ENCODE data around the gene ADPRH.
A peak's percentile ranks its signal among the peaks of the same experiment; 100 is the strongest.

The ADPRH gene

DNA sequence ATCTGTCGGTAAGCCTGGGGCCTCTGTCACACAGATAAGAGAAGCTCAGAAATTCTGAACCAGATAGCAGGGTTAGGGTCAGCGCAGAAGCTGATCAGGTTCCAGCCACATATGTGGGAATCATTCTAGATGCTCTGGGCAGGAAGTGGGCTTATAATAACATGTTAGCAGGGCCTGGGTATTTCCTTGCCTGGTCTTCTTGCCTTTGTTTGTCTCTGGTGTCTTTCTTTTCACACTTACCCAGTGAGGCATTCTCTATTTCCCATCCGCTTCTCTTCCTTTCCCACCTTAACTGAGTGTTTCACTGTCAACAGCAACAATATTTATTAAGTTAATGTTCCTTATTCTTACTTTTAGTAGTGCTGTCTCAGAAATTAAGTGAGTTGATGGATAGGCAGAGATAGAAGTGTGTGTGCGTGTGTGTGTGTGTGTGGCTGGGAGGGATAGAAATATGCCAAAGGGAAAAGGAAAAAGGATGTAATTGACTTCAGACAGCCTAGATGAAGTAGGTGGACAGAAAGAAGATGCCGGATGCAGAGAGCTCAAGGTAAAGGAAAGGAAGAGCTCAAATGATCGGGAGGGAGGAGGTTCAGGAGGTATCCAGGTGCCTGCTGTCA, 20.4 kb downstream of the ADPRH start:
- Mint-ChIP-seq H3K4me3 (no peak overlapping the region), H3K9me3 (no peaks in the 10 kb centered on the region), H3K4me1 (peaks cover 56% of the 10 kb centered on the region), H3K27ac (peak overlapping the region; percentile 2 to 55), H3K27me3 (no peaks in the 10 kb centered on the region)
- no peak for ATAC-seq
- no peak for DNase-seq

DNA sequence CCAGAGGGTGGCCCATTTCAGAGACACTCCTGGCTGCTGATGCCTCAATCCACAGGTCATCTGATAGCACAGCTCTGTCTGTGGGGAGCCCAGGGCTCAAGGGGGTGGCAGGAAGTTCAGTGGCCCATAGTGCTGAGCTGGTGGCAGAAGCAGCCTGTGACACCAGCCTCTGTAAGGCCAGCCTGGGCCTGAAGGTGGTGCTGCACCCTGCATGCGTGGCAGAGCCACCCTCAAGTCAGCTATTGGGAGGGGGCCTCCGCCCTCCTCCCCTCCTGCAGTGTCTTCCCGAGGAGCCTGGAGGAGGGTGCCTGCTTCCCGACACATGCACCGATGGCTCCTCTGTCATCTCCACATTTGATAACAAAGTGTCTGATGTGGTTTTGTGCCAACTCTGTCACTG, 21.4 kb downstream of the ADPRH start:
- H3K9me3 Mint-ChIP-seq: no peaks in the 10 kb centered on the region
- H3K27me3 Mint-ChIP-seq: no peaks in the 10 kb centered on the region
- peaks cover 61% of the 10 kb centered on the region for H3K4me1 Mint-ChIP-seq
- DNase-seq: peak; percentile 25 to 39
- ATAC-seq: peak; percentile 83
- no peak overlapping the region for H3K27ac Mint-ChIP-seq
- H3K4me3 Mint-ChIP-seq: no peak overlapping the region

DNA sequence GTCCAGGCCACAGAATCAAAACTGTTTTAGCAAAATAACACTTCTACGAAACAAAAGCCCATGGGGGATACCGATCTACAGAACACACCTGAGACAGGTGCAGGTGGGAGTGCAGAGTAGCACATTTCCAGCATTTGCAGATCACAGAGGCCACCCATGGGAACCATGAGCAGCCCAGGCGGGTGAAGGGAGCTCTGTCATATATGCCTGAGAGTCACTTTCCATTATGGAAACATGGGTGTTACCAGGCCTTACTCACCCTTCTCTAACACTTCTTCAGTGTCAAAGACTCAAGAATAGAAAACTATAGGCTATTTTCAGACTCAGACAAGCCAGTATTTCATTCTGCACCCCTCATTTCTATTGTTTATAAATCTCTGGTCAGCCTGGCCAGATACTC, 21.9 kb downstream of the ADPRH start:
- Mint-ChIP-seq H3K9me3 (no peaks in the 10 kb centered on the region), H3K27ac (no peak overlapping the region), H3K27me3 (no peaks in the 10 kb centered on the region), H3K4me1 (peaks cover 56% of the 10 kb centered on the region), H3K4me3 (no peak overlapping the region)
- peak; percentile 16 for ATAC-seq
- DNase-seq: no peak

DNA sequence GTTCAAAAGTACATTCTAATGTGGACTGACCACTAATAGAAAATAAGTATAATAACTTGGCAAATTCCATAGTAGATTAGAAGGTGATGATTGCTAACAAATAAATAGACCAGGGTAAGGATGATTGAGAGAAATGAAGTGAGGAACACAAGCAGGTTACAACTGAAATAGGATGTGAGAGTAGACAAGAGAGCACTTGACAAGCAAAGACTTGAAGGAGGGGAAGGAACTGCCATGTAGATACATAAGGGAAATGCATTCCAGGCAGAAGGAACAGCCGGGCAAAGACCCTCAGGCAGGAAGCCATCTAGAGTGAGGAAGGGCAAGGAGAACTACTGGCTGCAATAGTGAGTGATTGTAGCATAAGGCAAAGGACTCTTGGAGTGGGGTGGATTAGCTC, 23.4 kb downstream of the ADPRH start:
- Mint-ChIP-seq H3K4me3 (no peak overlapping the region), H3K27me3 (peaks cover 12% of the 10 kb centered on the region), H3K27ac (no peak overlapping the region), H3K4me1 (peaks cover 45% of the 10 kb centered on the region), H3K9me3 (no peaks in the 10 kb centered on the region)
- ATAC-seq (no peak), DNase-seq (no peak)

DNA sequence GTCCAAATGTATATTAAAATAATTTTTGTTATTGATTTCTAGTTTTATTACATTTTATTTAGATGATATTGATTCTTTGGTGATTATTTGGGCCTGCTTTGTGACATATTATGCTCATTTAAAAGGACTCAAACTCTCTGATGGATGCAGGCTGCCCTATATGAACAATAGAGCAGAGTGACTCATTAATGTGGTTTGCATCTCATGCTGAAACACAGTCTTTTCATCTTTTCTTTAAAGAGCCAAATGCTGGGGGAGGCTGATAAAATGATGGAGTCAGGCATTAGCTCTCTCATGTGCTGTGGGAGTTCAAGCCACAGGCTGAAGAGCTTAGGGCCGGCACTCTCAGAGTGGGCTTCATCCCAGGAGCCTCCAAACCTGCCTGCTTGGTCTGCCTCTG, 25.6 kb downstream of the ADPRH start:
- no peaks in the 10 kb centered on the region for H3K9me3 Mint-ChIP-seq
- peak overlapping the region in 1 of 2 donors; percentile 23 for H3K27ac Mint-ChIP-seq
- peaks cover 34% of the 10 kb centered on the region for H3K27me3 Mint-ChIP-seq
- H3K4me3 Mint-ChIP-seq: no peak overlapping the region
- ATAC-seq (peak; percentile 81), DNase-seq (no peak)
- peaks cover 23% of the 10 kb centered on the region for H3K4me1 Mint-ChIP-seq

DNA sequence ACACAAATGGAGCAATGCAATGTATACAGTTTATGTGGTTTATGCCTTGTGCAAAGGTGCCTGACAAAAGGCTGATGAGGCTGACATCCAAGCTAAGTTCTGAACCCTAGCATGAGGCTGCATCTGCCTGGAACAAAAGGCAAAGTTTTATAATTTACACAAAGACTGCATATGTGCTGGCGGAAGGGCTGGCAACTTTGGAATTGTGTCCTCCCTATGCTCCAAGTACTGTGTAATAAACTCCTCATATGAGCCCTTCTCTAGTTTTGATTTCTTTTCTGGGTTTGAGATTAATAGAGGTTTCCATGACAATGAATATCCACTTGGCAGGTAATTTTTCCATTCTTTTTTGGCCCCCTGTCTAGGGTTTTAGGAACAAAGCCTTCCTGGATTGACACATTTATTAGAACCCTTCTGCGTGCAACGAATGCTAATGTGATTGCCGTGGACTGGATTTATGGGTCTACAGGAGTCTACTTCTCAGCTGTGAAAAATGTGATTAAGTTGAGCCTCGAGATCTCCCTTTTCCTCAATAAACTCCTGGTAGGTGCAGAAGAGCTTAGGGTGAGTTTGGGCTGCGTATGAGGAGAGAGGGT, 29.2 kb downstream of the ADPRH start:
- H3K9me3 Mint-ChIP-seq: no peaks in the 10 kb centered on the region
- DNase-seq (no peak), ATAC-seq (no peak)
- peaks cover 61% of the 10 kb centered on the region for H3K27me3 Mint-ChIP-seq
- H3K27ac Mint-ChIP-seq: no peak overlapping the region
- H3K4me3 Mint-ChIP-seq: no peak overlapping the region
- H3K4me1 Mint-ChIP-seq: peaks cover 8% of the 10 kb centered on the region

DNA sequence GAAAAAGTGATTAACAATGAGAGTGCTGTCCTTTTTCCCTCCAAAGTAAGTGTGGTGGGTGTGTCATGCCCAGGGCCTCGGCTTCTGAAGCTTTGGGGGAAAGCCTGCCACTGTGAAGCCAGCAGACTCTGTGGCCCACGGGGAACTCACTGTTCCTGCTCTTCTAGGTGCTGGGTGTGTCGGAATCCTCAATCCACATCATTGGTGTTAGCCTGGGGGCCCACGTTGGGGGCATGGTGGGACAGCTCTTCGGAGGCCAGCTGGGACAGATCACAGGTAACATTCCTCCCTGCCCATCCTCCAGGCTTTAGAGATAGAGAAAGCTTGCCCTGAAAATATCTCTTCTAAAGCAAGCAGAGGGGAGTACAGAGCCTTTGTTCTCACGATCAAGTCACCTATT, 30.0 kb downstream of the ADPRH start:
- Mint-ChIP-seq H3K27ac (no peak overlapping the region), H3K4me1 (peaks cover 8% of the 10 kb centered on the region), H3K27me3 (peaks cover 61% of the 10 kb centered on the region), H3K9me3 (no peaks in the 10 kb centered on the region), H3K4me3 (no peak overlapping the region)
- no peak for ATAC-seq
- DNase-seq: no peak

DNA sequence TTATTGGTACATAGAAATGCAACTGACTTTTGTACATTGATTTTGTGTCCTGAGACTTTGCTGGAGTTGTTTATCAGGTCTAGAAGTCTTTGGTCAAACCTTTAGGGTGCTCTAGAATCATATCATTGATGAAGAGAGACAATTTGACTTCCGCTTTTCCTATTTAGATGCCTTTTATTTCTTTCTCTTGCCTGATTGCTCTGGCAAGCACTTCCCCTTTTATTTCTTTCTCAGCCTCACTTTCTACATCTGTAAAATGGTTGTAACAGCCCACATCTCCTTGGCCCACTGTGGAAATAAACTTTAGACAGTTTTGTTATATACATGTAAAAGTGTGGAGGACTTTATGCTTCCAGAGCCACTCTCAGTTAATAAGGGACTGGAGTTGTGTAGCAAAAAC, 32.4 kb downstream of the ADPRH start:
- Mint-ChIP-seq H3K27me3 (peaks cover 60% of the 10 kb centered on the region), H3K27ac (no peak overlapping the region), H3K4me3 (no peak overlapping the region), H3K9me3 (no peaks in the 10 kb centered on the region), H3K4me1 (no peaks in the 10 kb centered on the region)
- no peak for DNase-seq
- no peak for ATAC-seq

DNA sequence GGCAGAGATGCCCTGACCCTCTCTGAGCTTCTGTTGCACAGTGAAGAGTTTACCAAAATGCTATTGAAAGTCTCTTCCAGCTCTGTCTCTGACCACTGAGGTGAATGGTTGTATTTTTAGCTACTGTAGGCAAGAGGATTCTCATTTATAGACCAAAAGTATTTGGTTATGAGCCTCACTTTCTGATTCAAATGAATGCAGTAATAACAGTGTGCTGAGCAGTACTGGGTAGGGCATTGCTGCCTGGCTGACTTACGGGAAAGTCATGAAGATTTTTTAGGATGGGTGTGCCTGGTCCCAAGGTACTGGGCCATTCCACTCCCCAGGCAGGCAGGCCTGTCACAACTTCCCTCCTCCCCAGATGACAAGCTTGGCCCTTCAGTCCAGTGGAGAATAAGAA, 33.9 kb downstream of the ADPRH start:
- no peak for DNase-seq
- no peak for ATAC-seq
- Mint-ChIP-seq H3K27ac (no peak overlapping the region), H3K9me3 (no peaks in the 10 kb centered on the region), H3K4me1 (no peaks in the 10 kb centered on the region), H3K27me3 (peaks cover 60% of the 10 kb centered on the region), H3K4me3 (no peak overlapping the region)

DNA sequence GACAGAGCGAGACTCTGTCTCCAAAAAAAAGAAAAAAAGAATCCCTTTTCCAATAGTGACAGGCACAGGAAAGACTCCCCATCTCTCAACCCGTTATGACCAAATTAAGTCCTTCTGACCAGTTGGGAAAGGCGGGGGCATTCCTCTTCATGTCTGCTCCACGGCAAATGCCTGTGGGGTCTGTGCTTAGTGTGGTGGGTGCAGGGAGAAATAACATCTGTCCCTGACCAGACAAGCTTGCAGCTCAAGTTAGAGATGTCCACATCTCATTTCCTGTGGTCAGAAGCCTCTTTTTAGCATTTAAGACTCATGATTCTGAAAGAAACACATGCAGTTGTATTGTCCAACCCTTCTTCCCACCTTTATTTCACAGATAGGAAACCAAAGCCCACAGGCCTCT, 34.6 kb downstream of the ADPRH start:
- H3K4me1 Mint-ChIP-seq: no peaks in the 10 kb centered on the region
- DNase-seq (no peak), ATAC-seq (no peak)
- H3K9me3 Mint-ChIP-seq: no peaks in the 10 kb centered on the region
- peaks cover 60% of the 10 kb centered on the region for H3K27me3 Mint-ChIP-seq
- no peak overlapping the region for H3K27ac Mint-ChIP-seq
- no peak overlapping the region for H3K4me3 Mint-ChIP-seq

DNA sequence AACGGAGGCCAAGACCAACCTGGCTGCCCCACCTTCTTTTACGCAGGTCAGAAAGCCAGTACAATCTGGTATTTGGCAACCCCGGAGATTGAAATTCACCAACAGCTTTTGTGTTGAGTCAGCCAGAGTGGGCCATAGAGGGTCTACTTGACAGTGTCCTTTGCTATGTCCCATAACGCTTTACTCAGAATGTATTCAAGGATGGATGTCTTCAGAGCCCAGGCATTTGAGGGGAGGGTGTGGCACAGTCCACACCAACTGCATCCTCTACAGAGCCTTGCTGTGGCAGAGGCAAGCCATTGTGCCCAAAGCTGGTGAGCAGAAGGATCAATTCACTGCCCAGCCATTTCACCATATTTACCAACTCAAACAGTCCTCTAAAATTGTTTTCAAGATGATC, 36.8 kb downstream of the ADPRH start:
- no peaks in the 10 kb centered on the region for H3K9me3 Mint-ChIP-seq
- no peak for ATAC-seq

DNA sequence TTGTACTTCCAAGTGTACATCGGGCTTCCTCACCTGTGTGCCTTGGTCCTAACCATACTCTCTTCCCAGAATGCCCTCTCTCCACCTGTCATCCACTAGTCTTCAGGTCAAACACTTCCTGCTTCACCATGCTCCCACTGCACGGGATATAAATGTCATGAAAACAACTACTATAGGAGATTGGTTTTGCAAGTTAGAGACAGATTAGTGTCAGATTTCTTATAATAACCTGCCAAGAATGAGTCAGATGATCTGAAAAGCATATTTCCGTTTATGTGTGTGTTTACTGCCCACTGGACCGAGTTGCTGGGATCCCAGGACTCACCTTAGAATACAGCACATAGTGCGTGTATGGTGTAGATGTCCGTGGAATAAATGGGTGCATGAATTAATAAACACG, 39.8 kb downstream of the ADPRH start:
- Mint-ChIP-seq H3K9me3 (no peaks in the 10 kb centered on the region), H3K27me3 (peaks cover 27% of the 10 kb centered on the region)

More for the DNA sequence above, 36.8 kb downstream of the ADPRH start:
- Mint-ChIP-seq H3K27ac (no peak overlapping the region), H3K27me3 (peaks cover 44% of the 10 kb centered on the region), H3K4me3 (no peak overlapping the region), H3K4me1 (no peaks in the 10 kb centered on the region)
- no peak for DNase-seq

DNA sequence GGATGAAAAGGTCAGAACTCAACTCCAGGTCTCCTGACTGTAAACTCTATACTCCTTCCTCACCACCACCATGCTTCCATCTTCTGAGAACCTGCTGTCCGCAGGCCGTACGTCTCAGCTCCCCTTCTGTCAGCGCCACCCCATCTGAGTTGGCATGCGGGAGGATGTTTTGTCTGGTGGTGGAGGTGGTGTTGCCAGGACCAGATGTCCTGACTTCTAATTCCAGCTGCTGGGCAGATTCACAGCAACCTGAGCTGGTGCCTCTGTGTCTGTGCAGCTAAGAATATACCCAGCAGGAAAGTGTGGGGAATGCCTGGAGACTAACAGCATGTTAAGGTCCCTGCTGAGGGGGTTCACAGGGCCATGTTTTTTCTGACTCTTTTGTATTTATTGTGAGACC, 41.6 kb downstream of the ADPRH start:
- no peak overlapping the region for H3K4me3 Mint-ChIP-seq
- H3K27me3 Mint-ChIP-seq: peaks cover 38% of the 10 kb centered on the region
- H3K4me1 Mint-ChIP-seq: no peaks in the 10 kb centered on the region
- no peak for DNase-seq
- no peak overlapping the region for H3K27ac Mint-ChIP-seq
- no peak for ATAC-seq
- H3K9me3 Mint-ChIP-seq: no peaks in the 10 kb centered on the region

More for the DNA sequence above, 39.8 kb downstream of the ADPRH start:
- H3K4me1 Mint-ChIP-seq: no peaks in the 10 kb centered on the region
- no peak overlapping the region for H3K27ac Mint-ChIP-seq
- H3K4me3 Mint-ChIP-seq: no peak overlapping the region
- DNase-seq (no peak), ATAC-seq (no peak)

DNA sequence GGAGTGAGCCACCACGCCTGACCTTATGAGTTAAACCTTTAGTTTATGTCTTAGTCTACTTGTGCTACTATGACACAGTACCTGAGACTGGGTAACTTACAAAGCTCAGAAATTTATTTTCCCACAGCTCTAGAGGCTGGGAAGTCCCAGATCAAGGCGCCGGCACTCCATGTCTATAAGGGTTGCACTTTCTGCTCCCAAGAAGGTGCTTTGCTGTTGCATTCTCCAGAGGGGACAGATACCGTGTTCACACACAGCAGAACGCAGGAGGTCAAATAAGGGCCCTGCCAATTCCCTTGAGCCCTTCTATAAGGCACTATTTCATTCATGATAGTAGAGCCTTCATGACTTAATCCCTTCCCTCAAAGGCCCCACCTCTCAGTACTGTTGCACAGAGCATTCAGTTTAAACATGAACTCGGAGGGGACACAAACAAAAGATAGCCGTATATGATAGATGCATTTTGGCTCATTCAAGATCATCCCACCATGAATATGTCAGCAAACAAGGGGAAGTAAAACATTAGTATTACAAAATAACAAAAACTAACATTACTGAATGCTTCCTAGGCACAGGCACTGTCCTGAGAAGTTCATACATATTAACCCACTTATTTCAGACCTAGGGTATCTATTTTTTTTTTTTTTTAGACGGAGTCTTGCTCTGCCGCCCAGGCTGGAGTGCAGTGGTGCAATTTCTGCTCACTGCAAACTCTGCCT, 44.9 kb downstream of the ADPRH start:
- Mint-ChIP-seq H3K27ac (peak overlapping the region in 1 of 2 donors; percentile 51), H3K9me3 (no peaks in the 10 kb centered on the region), H3K4me1 (peaks cover 23% of the 10 kb centered on the region), H3K4me3 (no peak overlapping the region), H3K27me3 (peaks cover 46% of the 10 kb centered on the region)
- ATAC-seq (no peak), DNase-seq (no peak)

DNA sequence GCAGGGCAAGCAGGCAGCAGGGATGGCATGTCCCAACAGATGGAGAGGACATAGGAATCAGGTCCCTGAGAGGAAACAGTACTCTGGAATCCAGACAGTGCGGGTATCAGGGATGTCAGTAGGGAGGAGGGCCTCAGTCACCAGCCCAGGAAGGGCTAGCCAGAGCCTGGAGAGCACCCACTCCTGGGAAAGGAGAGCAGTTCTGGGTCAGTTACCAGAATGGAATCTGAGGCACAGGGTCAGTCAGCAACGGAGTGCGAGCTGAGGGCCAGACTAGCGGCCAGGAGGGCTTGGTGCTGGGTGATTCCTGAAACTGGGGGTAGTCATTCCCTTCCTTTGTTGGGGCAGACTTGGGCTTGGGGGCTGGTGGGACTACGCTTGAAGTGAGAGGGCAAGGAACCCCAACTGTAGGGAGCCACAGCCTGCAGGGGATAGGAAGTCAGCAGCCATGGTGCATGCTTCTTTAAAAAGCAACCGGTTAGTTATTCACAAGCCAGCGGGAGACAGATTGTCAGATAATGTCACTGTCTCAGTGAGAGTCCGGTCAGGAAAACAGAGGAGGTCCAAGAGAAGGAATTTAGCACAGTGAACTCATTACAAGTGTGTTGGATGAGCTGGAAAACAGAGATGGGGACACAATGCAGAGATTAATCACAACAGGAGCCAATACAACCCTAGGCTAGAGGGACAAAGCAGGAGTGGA, 46.3 kb downstream of the ADPRH start:
- no peak for ATAC-seq
- H3K4me1 Mint-ChIP-seq: peaks cover 27% of the 10 kb centered on the region
- H3K27ac Mint-ChIP-seq: no peak overlapping the region
- no peak overlapping the region for H3K4me3 Mint-ChIP-seq
- no peaks in the 10 kb centered on the region for H3K9me3 Mint-ChIP-seq
- H3K27me3 Mint-ChIP-seq: peaks cover 54% of the 10 kb centered on the region
- no peak for DNase-seq

DNA sequence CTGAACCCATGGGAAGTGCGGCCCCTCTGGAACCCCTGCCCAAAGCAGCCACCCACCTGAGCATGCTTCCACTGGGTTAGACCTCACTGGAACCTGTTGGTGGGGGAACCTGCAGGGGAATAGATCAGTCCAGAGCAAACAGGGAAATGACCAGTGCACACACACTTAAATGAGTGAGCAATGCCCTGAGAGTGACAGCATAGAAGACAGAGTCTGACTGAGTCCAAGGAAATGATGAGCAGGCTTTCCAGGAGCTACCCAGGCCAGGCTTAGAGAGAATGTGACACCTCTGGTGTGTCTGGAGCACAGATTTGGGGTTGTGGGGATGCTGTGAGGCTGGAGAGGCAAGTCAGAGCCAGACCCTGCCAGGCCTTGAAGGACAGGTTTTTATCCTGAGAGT, 46.9 kb downstream of the ADPRH start:
- Mint-ChIP-seq H3K4me1 (peaks cover 27% of the 10 kb centered on the region), H3K9me3 (no peaks in the 10 kb centered on the region), H3K4me3 (no peak overlapping the region), H3K27ac (no peak overlapping the region), H3K27me3 (peaks cover 54% of the 10 kb centered on the region)
- DNase-seq: no peak
- no peak for ATAC-seq

Data from stimulated activated naive CD8-positive, alpha-beta T cell treated with anti-CD3 and anti-CD28 coated beads, Interleukin-15, amount 100 ng/mL, for 72 hours (primary cell).